Measurements from ENCODE around the gene RAB26.

RAB26 gene

GRCh38 chr16:2155091-2155950 is 6.9 kb downstream of the RAB26 start, which contains the start of gene TRAF7:
TSS of gene TRAF7 (plus strand) at chr16:2155782. CDS start at chr16:2163921, 8,139 bp downstream.
- peaks cover 77% of the 10 kb centered on the region for H3K4me1 ChIP-seq (ENCODE audit: insufficient read depth, low read length, severe bottlenecking)
- no peaks in the 10 kb centered on the region for H3K9me3 ChIP-seq (ENCODE audit: low read length)
- H3K27me3 ChIP-seq (ENCODE audit: insufficient read depth, low read length) = no peaks in the 10 kb centered on the region
- H3K4me3 ChIP-seq (ENCODE audit: low read depth, low read length, poor library complexity, severe bottlenecking) = peak within 1 kb of the TSS; percentile 85
- peaks cover 11% of the 10 kb centered on the region; the same call in 1 of the 2 replicates for H3K79me2 ChIP-seq (ENCODE audit: insufficient read depth, low read length)
- no peaks in the 10 kb centered on the region for H4K20me1 ChIP-seq (ENCODE audit: insufficient read depth, low read length)
- TF ChIP-seq EZH2 (IDR thresholded peaks at IDR 0.05; ENCODE audit: borderline replicate concordance, low read length) = no peak
- TF ChIP-seq CTCF (IDR thresholded peaks at IDR 0.05; ENCODE audit: low read length) = no peak
- H3K9ac ChIP-seq (ENCODE audit: low read length) = peak within 1 kb of the TSS; percentile 82
- H3K36me3 ChIP-seq (ENCODE audit: insufficient read depth, low read length) = peaks cover 43% of the 10 kb centered on the region
- H2AFZ ChIP-seq (ENCODE audit: low read length) = no peak within 1 kb of the TSS
- H3K4me2 ChIP-seq (ENCODE audit: low read length) = peak within 1 kb of the TSS; percentile 98
- H3F3A ChIP-seq (ENCODE audit: insufficient read depth, low read length) = 0 out of 2 replicates have a peak, but pooled peaks cover 5% of the 10 kb centered on the region
- H3K9me2 ChIP-seq (ENCODE audit: low read depth, low read length) = no peaks in the 10 kb centered on the region
- peak within 1 kb of the TSS; percentile 46 for H3K27ac ChIP-seq (ENCODE audit: low read depth, low read length, poor library complexity, severe bottlenecking)

GRCh38 chr16:2155977-2156848 is 7.8 kb downstream of the RAB26 start:
- Histone ChIP-seq H3F3A (ENCODE audit: insufficient read depth, low read length) (0 out of 2 replicates have a peak, but pooled peaks cover 2% of the 10 kb centered on the region), H3K4me3 (ENCODE audit: low read depth, low read length, poor library complexity, severe bottlenecking) (peak overlapping the region; percentile 85), H3K27ac (ENCODE audit: low read depth, low read length, poor library complexity, severe bottlenecking) (no peak overlapping the region), H2AFZ (ENCODE audit: low read length) (no peak overlapping the region), H3K79me2 (ENCODE audit: insufficient read depth, low read length) (peaks cover 11% of the 10 kb centered on the region; the same call in 1 of the 2 replicates), H4K20me1 (ENCODE audit: insufficient read depth, low read length) (no peaks in the 10 kb centered on the region), H3K9ac (ENCODE audit: low read length) (peak overlapping the region; percentile 72), H3K4me2 (ENCODE audit: low read length) (peak overlapping the region; percentile 98), H3K9me3 (ENCODE audit: low read length) (no peaks in the 10 kb centered on the region), H3K36me3 (ENCODE audit: insufficient read depth, low read length) (peaks cover 39% of the 10 kb centered on the region), H3K4me1 (ENCODE audit: insufficient read depth, low read length, severe bottlenecking) (peaks cover 75% of the 10 kb centered on the region), H3K9me2 (ENCODE audit: low read depth, low read length) (no peaks in the 10 kb centered on the region), H3K27me3 (ENCODE audit: insufficient read depth, low read length) (no peaks in the 10 kb centered on the region)
- TF ChIP-seq CTCF (IDR thresholded peaks at IDR 0.05; ENCODE audit: low read length) (no peak), EZH2 (IDR thresholded peaks at IDR 0.05; ENCODE audit: borderline replicate concordance, low read length) (no peak)

- Histone ChIP-seq H3K4me2 (ENCODE audit: low read length) (peak overlapping the region; percentile 98), H4K20me1 (ENCODE audit: insufficient read depth, low read length) (no peaks in the 10 kb centered on the region), H3K9me3 (ENCODE audit: low read length) (no peaks in the 10 kb centered on the region), H3K27ac (ENCODE audit: low read depth, low read length, poor library complexity, severe bottlenecking) (no peak overlapping the region), H3K4me3 (ENCODE audit: low read depth, low read length, poor library complexity, severe bottlenecking) (peak overlapping the region; percentile 85), H3K4me1 (ENCODE audit: insufficient read depth, low read length, severe bottlenecking) (peaks cover 72% of the 10 kb centered on the region), H3K79me2 (ENCODE audit: insufficient read depth, low read length) (peaks cover 11% of the 10 kb centered on the region; the same call in 1 of the 2 replicates), H3K36me3 (ENCODE audit: insufficient read depth, low read length) (peaks cover 32% of the 10 kb centered on the region), H3F3A (ENCODE audit: insufficient read depth, low read length) (no peaks in the 10 kb centered on the region), H3K9ac (ENCODE audit: low read length) (peak overlapping the region; percentile 48; the same call in 1 of the 2 replicates), H2AFZ (ENCODE audit: low read length) (no peak overlapping the region), H3K9me2 (ENCODE audit: low read depth, low read length) (no peaks in the 10 kb centered on the region), H3K27me3 (ENCODE audit: insufficient read depth, low read length) (no peaks in the 10 kb centered on the region)
- TF ChIP-seq EZH2 (IDR thresholded peaks at IDR 0.05; ENCODE audit: borderline replicate concordance, low read length) = no peak
- no peak for TF ChIP-seq CTCF (IDR thresholded peaks at IDR 0.05; ENCODE audit: low read length)
These were observed 8.4 kb downstream of the RAB26 start for GRCh38 chr16:2156849-2157224.

Measured in OCI-LY1 (cell line).